Liver (tissue), 9 donors: ENCODE data around the gene NRIP1. TPM values are rescaled to one million over a fixed set of nuclear protein-coding genes. Genes with fewer than 3 reads are reported as not detected.
A peak's percentile ranks its signal among the peaks of the same experiment; 100 is the strongest.

ENCODE experiments used
- DNase-seq: peaks from one replicate; pipeline ENCODE4 v3.0.0-alpha.2; 2017; ENCODE audit warnings: low spot score
- H3K27ac ChIP-seq, 2 donors: one replicate each; pipeline ENCODE4 v1.7.0; 2013; ENCODE audit warnings: inconsistent platforms in 2 of 2, low read length in 2 of 2, control low read depth in 1 of 2, low read depth in 1 of 2, mild to moderate bottlenecking in 1 of 2
- H3K27me3 ChIP-seq, 4 donors: one replicate each; pipeline versions ENCODE4 v1.6.1 to v1.7.0; 2013; ENCODE audit warnings: low read length in 3 of 4, inconsistent platforms in 1 of 4, mild to moderate bottlenecking in 1 of 4, moderate library complexity in 1 of 4; ENCODE audit not compliant: control insufficient read depth in 4 of 4, insufficient read depth in 4 of 4
- H3K36me3 ChIP-seq, 4 donors: one replicate each; pipeline versions ENCODE4 v1.6.1 to v1.7.0; 2013; ENCODE audit warnings: low read length in 3 of 4, mild to moderate bottlenecking in 3 of 4, low read depth in 1 of 4, moderate library complexity in 1 of 4; ENCODE audit not compliant: control insufficient read depth in 4 of 4, insufficient read depth in 3 of 4
- H3K4me1 ChIP-seq, 4 donors: one replicate each; pipeline versions ENCODE4 v1.6.1 to v1.7.0; 2013; ENCODE audit warnings: low read length in 3 of 4, mild to moderate bottlenecking in 3 of 4, moderate library complexity in 1 of 4; ENCODE audit not compliant: control insufficient read depth in 4 of 4, insufficient read depth in 4 of 4
- H3K4me3 ChIP-seq, 3 donors: one replicate each; pipeline versions ENCODE4 v1.6.1 to v1.7.0; 2013; ENCODE audit warnings: low read length in 3 of 3, control low read depth in 1 of 3, low read depth in 1 of 3, mild to moderate bottlenecking in 1 of 3
- H3K9ac ChIP-seq, 2 donors: one replicate each; pipeline ENCODE4 v1.7.0; 2013; ENCODE audit warnings: low read length in 2 of 2, mild to moderate bottlenecking in 2 of 2, moderate library complexity in 2 of 2, control low read depth in 1 of 2, low read depth in 1 of 2
- H3K9me3 ChIP-seq, 4 donors: one replicate each; pipeline versions ENCODE4 v1.6.1 to v1.7.0; 2013; ENCODE audit warnings: low read length in 3 of 4; ENCODE audit not compliant: control insufficient read depth in 4 of 4
- EGR1 ChIP-seq, 2 donors: IDR thresholded peaks; 2 replicates each; pipeline ENCODE4 v1.6.1; 2016 to 2018; ENCODE audit warnings: antibody characterized with exemption in 2 of 2, low read depth in 2 of 2
- HNF4G ChIP-seq: IDR thresholded peaks from 2 replicates; pipeline ENCODE4 v1.6.1; 2016; ENCODE audit warnings: antibody characterized with exemption
- NR2F2 ChIP-seq: IDR thresholded peaks from 2 replicates; pipeline ENCODE4 v1.6.1; 2016; ENCODE audit warnings: antibody characterized with exemption
- RAD21 ChIP-seq, 2 donors: IDR thresholded peaks; 2 replicates each; pipeline ENCODE4 v1.6.1; 2016; ENCODE audit warnings: antibody characterized with exemption in 2 of 2, mild to moderate bottlenecking in 2 of 2
- RXRA ChIP-seq, 2 donors: IDR thresholded peaks; 2 replicates each; pipeline ENCODE4 v1.6.1; 2017 to 2018; ENCODE audit warnings: antibody characterized with exemption in 2 of 2, mild to moderate bottlenecking in 1 of 2
- SP1 ChIP-seq: IDR thresholded peaks from 2 replicates; pipeline ENCODE4 v1.6.1; 2018; ENCODE audit warnings: antibody characterized with exemption, mild to moderate bottlenecking
- TAF1 ChIP-seq: conservative IDR thresholded peaks from 2 replicates; pipeline ENCODE4 v1.6.1; 2016; ENCODE audit warnings: antibody characterized with exemption, mild to moderate bottlenecking
- YY1 ChIP-seq: IDR thresholded peaks from 2 replicates; pipeline ENCODE4 v1.6.1; 2016; ENCODE audit warnings: antibody characterized with exemption, mild to moderate bottlenecking
- WGBS: extraction: QIAGEN DNeasy Blood & Tissue Kit; methylation state at CpG from one replicate; pipeline ENCODE4 v1.1.7; 2013; 5-methylcytosine and 5-hydroxymethylcytosine counted together
- polyA plus RNA-seq, 2 donors: library from polyadenylated mRNA; stranded (reverse) in 1 of 2; unstranded in 1 of 2; fragments of 200-250 nt in 1 of 2; fragments of >200 nt in 1 of 2; fragmentation: Nextera tagmentation in 1 of 2; extraction: Ambion mirVana in 1 of 2; gene quantifications; one replicate each; pipeline versions ENCODE4 v1.2.1 to v1.2.3, GENCODE V29; 2013 to 2015
- total RNA-seq, 2 donors: library from RNA; depleted of rRNA; stranded (reverse); fragments of >200 nt; gene quantifications; one replicate each; pipeline ENCODE4 v1.2.3, GENCODE V29; 2014
- TF ChIP-seq, protein P1 (sequence below): IDR thresholded peaks from 2 replicates; pipeline ENCODE4 v1.6.1; 2016; ENCODE audit warnings: antibody characterized with exemption, mild to moderate bottlenecking
- TF ChIP-seq, protein P2 (sequence below): IDR thresholded peaks from 2 replicates; pipeline ENCODE4 v1.6.1; 2016; ENCODE audit warnings: antibody characterized with exemption
- donor health status: healthy.
- donor health status: healthy.
- donor health status: healthy.
- donor health status: healthy.
- donor health status: healthy.

Gene NRIP1, protein sequence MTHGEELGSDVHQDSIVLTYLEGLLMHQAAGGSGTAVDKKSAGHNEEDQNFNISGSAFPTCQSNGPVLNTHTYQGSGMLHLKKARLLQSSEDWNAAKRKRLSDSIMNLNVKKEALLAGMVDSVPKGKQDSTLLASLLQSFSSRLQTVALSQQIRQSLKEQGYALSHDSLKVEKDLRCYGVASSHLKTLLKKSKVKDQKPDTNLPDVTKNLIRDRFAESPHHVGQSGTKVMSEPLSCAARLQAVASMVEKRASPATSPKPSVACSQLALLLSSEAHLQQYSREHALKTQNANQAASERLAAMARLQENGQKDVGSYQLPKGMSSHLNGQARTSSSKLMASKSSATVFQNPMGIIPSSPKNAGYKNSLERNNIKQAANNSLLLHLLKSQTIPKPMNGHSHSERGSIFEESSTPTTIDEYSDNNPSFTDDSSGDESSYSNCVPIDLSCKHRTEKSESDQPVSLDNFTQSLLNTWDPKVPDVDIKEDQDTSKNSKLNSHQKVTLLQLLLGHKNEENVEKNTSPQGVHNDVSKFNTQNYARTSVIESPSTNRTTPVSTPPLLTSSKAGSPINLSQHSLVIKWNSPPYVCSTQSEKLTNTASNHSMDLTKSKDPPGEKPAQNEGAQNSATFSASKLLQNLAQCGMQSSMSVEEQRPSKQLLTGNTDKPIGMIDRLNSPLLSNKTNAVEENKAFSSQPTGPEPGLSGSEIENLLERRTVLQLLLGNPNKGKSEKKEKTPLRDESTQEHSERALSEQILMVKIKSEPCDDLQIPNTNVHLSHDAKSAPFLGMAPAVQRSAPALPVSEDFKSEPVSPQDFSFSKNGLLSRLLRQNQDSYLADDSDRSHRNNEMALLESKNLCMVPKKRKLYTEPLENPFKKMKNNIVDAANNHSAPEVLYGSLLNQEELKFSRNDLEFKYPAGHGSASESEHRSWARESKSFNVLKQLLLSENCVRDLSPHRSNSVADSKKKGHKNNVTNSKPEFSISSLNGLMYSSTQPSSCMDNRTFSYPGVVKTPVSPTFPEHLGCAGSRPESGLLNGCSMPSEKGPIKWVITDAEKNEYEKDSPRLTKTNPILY (N-terminal part only)
- total RNA-seq (10 to 100 TPM; 20.5 to 28.4 TPM), polyA plus RNA-seq (1 to 10 TPM; 3.8 to 4.7 TPM)

DNA sequence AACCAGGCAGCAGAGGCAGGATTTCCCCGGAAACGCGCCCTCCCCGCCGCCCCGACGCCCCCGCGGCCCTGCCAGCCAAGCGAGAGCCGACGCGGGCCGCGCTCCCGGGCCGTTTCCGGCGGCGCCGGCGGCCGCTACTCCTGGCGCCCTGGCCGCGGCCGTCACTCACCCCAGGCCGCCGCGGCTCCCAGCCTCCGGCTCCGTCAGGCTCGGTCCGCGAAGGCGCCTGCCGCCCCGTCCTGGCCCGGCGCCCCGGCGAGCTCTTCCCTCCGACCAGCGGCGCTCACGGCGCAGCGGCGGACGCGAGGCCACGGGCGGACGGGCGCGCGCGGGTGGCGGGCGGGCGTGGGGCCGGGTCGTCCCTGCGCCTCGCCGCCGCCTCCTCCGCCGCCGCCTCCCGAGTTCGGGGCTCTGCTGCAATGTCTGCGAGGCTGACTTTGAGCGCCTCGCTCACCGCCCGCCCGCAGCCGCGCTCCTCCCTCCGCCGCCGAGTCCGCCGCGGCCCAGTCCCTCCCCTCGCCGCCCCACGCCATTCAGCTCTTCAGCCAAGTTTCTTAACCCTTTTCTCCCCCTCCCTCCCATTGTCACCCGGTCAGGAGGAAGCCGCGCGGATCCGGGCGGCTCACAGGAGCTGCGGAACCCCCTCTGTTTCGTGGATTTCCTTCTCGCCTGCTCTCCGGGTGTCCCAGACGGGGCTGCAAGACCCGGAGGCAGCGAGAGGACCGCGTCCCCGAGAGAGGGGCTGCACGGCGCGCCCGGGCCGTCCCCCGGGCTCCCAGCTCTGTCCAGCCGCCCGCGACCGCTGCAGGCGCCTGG, at the start of gene NRIP1:
Gene NRIP1, minus strand, starts transcription at position 425 of the 816 bp plus-strand sequence. CDS start 96,808 bp downstream, outside the sequence.
- DNase-seq: peak; percentile 84
- Histone ChIP-seq H3K4me1 (peaks cover 4 to 28% (median 19%) of the 10 kb centered on the region in 4 donors), H3K27me3 (no peaks in the 10 kb centered on the region), H3K9me3 (no peaks in the 10 kb centered on the region), H3K36me3 (no peaks in the 10 kb centered on the region), H3K9ac (peak within 1 kb of the TSS; percentile 79 to 97), H3K4me3 (peak within 1 kb of the TSS; percentile 85 to 96 (median 93)), H3K27ac (peak within 1 kb of the TSS; percentile 76 to 94)
- TF ChIP-seq SP1 (peak; percentile 37), EGR1 (IDR thresholded peaks at IDR 0.05; ENCODE audit: low read depth in 2 of 2) (no peak), TAF1 (peak; percentile 40), YY1 (peak; percentile 63), RXRA (IDR thresholded peaks at IDR 0.05) (peak in 1 of 2 donors; percentile 22), RAD21 (IDR thresholded peaks at IDR 0.05) (peak; percentile 57 to 70)
- TF ChIP-seq, protein P1, sequence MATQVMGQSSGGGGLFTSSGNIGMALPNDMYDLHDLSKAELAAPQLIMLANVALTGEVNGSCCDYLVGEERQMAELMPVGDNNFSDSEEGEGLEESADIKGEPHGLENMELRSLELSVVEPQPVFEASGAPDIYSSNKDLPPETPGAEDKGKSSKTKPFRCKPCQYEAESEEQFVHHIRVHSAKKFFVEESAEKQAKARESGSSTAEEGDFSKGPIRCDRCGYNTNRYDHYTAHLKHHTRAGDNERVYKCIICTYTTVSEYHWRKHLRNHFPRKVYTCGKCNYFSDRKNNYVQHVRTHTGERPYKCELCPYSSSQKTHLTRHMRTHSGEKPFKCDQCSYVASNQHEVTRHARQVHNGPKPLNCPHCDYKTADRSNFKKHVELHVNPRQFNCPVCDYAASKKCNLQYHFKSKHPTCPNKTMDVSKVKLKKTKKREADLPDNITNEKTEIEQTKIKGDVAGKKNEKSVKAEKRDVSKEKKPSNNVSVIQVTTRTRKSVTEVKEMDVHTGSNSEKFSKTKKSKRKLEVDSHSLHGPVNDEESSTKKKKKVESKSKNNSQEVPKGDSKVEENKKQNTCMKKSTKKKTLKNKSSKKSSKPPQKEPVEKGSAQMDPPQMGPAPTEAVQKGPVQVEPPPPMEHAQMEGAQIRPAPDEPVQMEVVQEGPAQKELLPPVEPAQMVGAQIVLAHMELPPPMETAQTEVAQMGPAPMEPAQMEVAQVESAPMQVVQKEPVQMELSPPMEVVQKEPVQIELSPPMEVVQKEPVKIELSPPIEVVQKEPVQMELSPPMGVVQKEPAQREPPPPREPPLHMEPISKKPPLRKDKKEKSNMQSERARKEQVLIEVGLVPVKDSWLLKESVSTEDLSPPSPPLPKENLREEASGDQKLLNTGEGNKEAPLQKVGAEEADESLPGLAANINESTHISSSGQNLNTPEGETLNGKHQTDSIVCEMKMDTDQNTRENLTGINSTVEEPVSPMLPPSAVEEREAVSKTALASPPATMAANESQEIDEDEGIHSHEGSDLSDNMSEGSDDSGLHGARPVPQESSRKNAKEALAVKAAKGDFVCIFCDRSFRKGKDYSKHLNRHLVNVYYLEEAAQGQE: peak; percentile 86
- TF ChIP-seq, protein P2, sequence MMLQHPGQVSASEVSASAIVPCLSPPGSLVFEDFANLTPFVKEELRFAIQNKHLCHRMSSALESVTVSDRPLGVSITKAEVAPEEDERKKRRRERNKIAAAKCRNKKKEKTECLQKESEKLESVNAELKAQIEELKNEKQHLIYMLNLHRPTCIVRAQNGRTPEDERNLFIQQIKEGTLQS: no peak
- WGBS: under 1% methylated on average over 116 of the region's 116 CpGs

DNA sequence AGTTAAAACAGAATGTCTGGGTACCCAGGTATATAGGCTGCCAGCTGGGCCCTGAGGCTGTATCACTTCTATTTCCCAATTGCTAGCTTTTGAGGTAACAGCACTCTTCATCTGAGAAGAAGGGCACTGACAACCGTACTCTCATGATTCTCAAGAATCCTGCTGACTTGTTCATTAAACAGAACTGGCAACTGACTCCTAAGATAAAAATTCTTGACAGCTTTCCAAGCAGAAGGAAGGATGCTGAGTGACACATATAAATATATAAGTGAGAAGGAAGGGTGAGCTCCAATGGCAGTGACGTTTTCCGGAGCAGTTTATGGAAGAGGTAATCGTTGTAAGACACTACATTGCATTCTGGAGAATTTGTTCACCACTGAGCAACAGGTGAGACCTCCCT, 48.1 kb upstream of the NRIP1 start:
- Histone ChIP-seq H3K36me3 (no peaks in the 10 kb centered on the region), H3K27ac (no peak overlapping the region), H3K4me3 (no peak overlapping the region), H3K9me3 (no peaks in the 10 kb centered on the region), H3K9ac (no peak overlapping the region), H3K4me1 (no peaks in the 10 kb centered on the region), H3K27me3 (no peaks in the 10 kb centered on the region)
- TF ChIP-seq, protein P2: no peak
- TF ChIP-seq YY1 (no peak), HNF4G (no peak), NR2F2 (no peak)
- WGBS: 77% methylated on average over 4 of the region's 4 CpGs
- no peak for DNase-seq
